GM21360 (cell line): ENCODE data around the gene ANKRD61.
"Not testable (repeated sequence)": the region's sequence is repeated elsewhere in the genome, so short reads cannot be mapped to it uniquely, and the experiment has no call there.

Experiments used
- ATAC-seq: cut with Tn5 transposase; IDR thresholded peaks from one replicate; pipeline ENCODE4 v1.9.1; 2021; ENCODE audit warnings: mild to moderate bottlenecking, moderate library complexity; ENCODE audit not compliant: unreplicated experiment

ANKRD61 gene

GRCh38 chr7:6031567-6031966, 391 bp downstream of the ANKRD61 start:
- no peak for ATAC-seq

- no peak for ATAC-seq
Measured at GRCh38 chr7:6032167-6032566, 991 bp downstream of the ANKRD61 start.

GRCh38 chr7:6032641-6033040, 1.5 kb downstream of the ANKRD61 start:
- ATAC-seq = no peak

- ATAC-seq = no peak
Measured at GRCh38 chr7:6035165-6035564, 4.0 kb downstream of the ANKRD61 start.

- ATAC-seq = no peak
Measured at GRCh38 chr7:6035686-6036085, 4.5 kb downstream of the ANKRD61 start.

GRCh38 chr7:6049780-6050179, 18.6 kb downstream of the ANKRD61 start:
- no peak for ATAC-seq

- not testable (repeated sequence) for ATAC-seq
Measured at GRCh38 chr7:6051185-6051584, 20.0 kb downstream of the ANKRD61 start.

- no peak for ATAC-seq
Measured at GRCh38 chr7:6056616-6057015, 25.4 kb downstream of the ANKRD61 start.

- ATAC-seq = no peak
Measured at GRCh38 chr7:6057316-6058129, 26.3 kb downstream of the ANKRD61 start.

GRCh38 chr7:6059941-6060340, 28.8 kb downstream of the ANKRD61 start:
- not testable (repeated sequence) for ATAC-seq

GRCh38 chr7:6071406-6071805, 40.2 kb downstream of the ANKRD61 start:
- ATAC-seq = peak; percentile 63

GRCh38 chr7:6074612-6075380, 43.6 kb downstream of the ANKRD61 start:
- no peak for ATAC-seq

GRCh38 chr7:6078548-6078947, 47.4 kb downstream of the ANKRD61 start:
- ATAC-seq = no peak

- ATAC-seq = not testable (repeated sequence)
Measured at GRCh38 chr7:6083047-6083446, 51.9 kb downstream of the ANKRD61 start.
